Adipocyte (in vitro differentiated cells): Measurements from ENCODE around the gene ODAD4.
A peak's percentile ranks its signal among the peaks of the same experiment; 100 is the strongest.

ENCODE experiments used
- DNase-seq: peaks from one replicate; pipeline ENCODE4 v3.0.0-alpha.2; 2015; ENCODE audit warnings: low read depth
- H3K27me3 ChIP-seq: replicated peaks from 2 replicates; pipeline ENCODE4 v1.7.0; 2013; ENCODE audit warnings: mild to moderate bottlenecking, low read length, moderate library complexity; ENCODE audit not compliant: control insufficient read depth, insufficient read depth
- H3K36me3 ChIP-seq: 2 replicates; pipeline ENCODE4 v1.7.0; 2013; ENCODE audit warnings: low read length, mild to moderate bottlenecking, moderate library complexity; ENCODE audit not compliant: control insufficient read depth, insufficient read depth, severe bottlenecking
- H3K4me1 ChIP-seq: 2 replicates; pipeline ENCODE4 v1.7.0; 2013; ENCODE audit warnings: mild to moderate bottlenecking, low read length, moderate library complexity; ENCODE audit not compliant: control insufficient read depth, insufficient read depth
- H3K4me3 ChIP-seq: 2 replicates; pipeline ENCODE4 v1.7.0; 2013; ENCODE audit warnings: mild to moderate bottlenecking, low read length, moderate library complexity
- H3K9ac ChIP-seq: 2 replicates; pipeline ENCODE4 v1.7.0; 2013; ENCODE audit warnings: mild to moderate bottlenecking, low read length, moderate library complexity
- H3K9me3 ChIP-seq: 2 replicates; pipeline ENCODE4 v1.7.0; 2013; ENCODE audit warnings: mild to moderate bottlenecking, low read length, moderate library complexity; ENCODE audit not compliant: control insufficient read depth

The ODAD4 gene

DNA sequence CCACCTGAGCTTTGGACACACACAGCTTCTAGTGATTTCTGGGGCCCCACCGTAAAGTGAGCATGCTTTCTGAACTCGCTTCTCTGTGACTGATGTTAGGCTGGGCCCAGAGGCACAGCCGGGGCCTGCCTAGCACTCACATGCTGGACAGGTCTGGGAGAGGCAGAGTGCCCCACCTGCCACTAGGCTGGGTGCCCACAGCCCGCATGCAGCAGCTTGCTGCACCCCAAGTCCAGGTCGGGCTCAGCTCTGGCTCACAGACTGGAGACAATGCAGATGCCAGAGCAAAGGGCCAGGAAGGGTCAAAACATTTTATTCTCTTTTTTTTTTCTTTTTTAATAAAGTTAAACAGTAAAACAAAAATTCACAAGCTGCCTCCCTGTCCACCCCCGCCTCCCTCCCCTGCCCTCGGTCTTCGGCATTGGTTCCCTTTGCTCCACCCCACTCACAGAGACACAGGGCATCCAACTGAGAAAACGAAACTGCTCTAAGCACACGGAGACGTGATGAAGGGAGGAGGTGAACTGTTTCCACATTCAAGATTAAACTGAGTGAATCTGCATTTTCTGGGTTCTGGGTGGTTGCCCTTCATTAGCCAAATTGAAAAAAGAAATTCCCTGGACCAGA, 45.8 kb downstream of the ODAD4 start:
- Histone ChIP-seq H3K4me3 (peak overlapping the region; percentile 57), H3K4me1 (peaks cover 33% of the 10 kb centered on the region), H3K36me3 (peaks cover 85% of the 10 kb centered on the region), H3K27me3 (no peaks in the 10 kb centered on the region), H3K9ac (peak overlapping the region; percentile 76), H3K9me3 (no peaks in the 10 kb centered on the region)
- DNase-seq, result no peak

GRCh38 chr17:41977991-41978390, 47.6 kb downstream of the ODAD4 start:
- Histone ChIP-seq H3K27me3 (no peaks in the 10 kb centered on the region), H3K36me3 (peaks cover 86% of the 10 kb centered on the region), H3K9me3 (no peaks in the 10 kb centered on the region), H3K4me1 (peaks cover 33% of the 10 kb centered on the region), H3K4me3 (no peak overlapping the region), H3K9ac (no peak overlapping the region)
- DNase-seq, result no peak

DNA sequence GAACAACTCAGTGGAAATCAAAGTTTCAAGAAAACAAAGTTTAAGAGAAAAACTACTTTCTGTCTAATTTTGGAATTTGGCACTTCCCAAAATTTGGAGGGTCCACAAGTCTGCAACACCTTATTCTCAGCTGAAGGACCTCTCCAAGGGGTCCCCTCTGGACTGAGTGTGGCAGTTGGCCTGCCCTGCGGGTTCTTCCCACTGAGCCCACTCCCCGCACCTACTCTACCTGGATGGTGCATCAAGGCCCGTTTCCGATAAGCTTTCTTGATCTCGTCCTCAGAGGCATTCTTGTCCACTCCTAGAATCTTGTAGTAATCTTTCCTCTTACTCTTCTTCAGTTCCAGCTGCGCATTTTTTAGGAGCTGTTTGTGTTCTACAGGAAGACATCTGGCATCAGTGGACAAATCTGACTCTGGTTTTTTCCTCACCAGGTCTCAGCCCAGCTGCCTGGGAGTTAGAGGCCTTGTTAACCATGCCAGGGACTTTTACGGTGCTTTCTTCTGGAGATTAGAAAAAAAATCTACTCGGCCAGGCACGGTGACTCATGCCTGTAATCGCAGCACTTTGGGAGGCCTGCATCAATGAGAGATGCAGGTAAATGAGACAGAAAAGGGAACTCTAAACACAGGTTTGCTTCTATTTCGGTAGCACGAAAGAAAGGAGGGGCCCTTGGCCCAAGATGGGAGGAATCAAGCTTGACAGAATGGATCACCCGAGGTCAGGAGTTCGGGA, 51.8 kb downstream of the ODAD4 start:
- DNase-seq, result no peak
- no peaks in the 10 kb centered on the region for H3K9me3 ChIP-seq
- H3K4me3 ChIP-seq, result no peak overlapping the region
- no peaks in the 10 kb centered on the region for H3K27me3 ChIP-seq
- H3K4me1 ChIP-seq, result peaks cover 8% of the 10 kb centered on the region
- peaks cover 83% of the 10 kb centered on the region for H3K36me3 ChIP-seq
- H3K9ac ChIP-seq, result no peak overlapping the region

GRCh38 chr17:41984454-41984853, 54.0 kb downstream of the ODAD4 start:
- DNase-seq, result no peak
- Histone ChIP-seq H3K9me3 (no peaks in the 10 kb centered on the region), H3K27me3 (no peaks in the 10 kb centered on the region), H3K36me3 (peaks cover 89% of the 10 kb centered on the region), H3K9ac (no peak overlapping the region), H3K4me3 (no peak overlapping the region), H3K4me1 (peaks cover 13% of the 10 kb centered on the region)

DNA sequence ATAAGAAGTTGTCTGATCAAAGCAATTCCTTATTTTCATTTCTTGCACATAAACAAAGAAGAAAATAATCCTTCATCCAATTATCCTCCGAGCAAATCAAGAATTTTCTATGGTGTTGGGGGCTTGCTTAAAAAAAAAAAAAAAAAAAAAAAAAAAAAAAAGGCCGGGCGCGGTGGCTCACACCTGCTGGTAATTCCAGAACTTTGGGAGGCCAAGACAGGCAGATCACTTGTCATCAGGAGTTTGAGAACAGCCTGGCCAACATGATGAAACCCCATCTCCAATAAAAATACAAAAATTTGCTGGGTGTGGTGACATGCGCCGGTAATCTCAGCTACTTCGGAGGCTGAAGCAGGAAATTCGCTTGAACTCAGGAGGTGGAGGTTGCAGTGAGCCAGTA, 55.5 kb downstream of the ODAD4 start:
- Histone ChIP-seq H3K27me3 (no peaks in the 10 kb centered on the region), H3K9me3 (no peaks in the 10 kb centered on the region), H3K4me1 (peaks cover 23% of the 10 kb centered on the region), H3K9ac (no peak overlapping the region), H3K4me3 (no peak overlapping the region), H3K36me3 (peaks cover 93% of the 10 kb centered on the region)
- DNase-seq, result no peak

- no peak for DNase-seq
- peaks cover 93% of the 10 kb centered on the region for H3K36me3 ChIP-seq
Observed at GRCh38 chr17:41986634-41987033, 56.2 kb downstream of the ODAD4 start.

DNA sequence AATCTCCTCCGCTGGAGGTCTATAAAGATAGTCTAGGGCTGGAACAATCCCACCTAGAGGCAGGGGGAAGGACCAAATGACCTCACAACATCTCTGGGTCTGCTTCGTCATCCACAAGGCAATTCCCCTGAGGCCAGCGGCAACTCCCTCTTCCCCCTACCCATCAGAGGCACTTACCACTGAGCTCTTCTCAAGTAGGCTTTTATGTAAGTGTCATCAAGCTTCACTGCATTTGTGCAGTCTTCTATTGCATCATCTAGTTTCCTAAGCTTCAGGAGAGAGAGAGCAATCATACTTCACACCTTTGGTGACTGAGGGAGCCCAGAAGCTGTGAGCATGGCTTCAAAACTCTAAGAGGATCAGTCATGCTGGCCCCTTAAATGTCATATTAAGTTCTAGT, 57.2 kb downstream of the ODAD4 start:
- Histone ChIP-seq H3K9me3 (no peaks in the 10 kb centered on the region), H3K9ac (no peak overlapping the region), H3K27me3 (no peaks in the 10 kb centered on the region), H3K36me3 (peaks cover 93% of the 10 kb centered on the region), H3K4me1 (peaks cover 28% of the 10 kb centered on the region), H3K4me3 (no peak overlapping the region)
- DNase-seq, result no peak

More at GRCh38 chr17:41986634-41987033, 56.2 kb downstream of the ODAD4 start:
- no peak overlapping the region for H3K9ac ChIP-seq
- peaks cover 25% of the 10 kb centered on the region for H3K4me1 ChIP-seq
- no peaks in the 10 kb centered on the region for H3K9me3 ChIP-seq
- H3K4me3 ChIP-seq, result no peak overlapping the region
- H3K27me3 ChIP-seq, result no peaks in the 10 kb centered on the region

- Histone ChIP-seq H3K9ac (no peak overlapping the region), H3K9me3 (no peaks in the 10 kb centered on the region), H3K27me3 (no peaks in the 10 kb centered on the region), H3K4me3 (no peak overlapping the region), H3K36me3 (peaks cover 91% of the 10 kb centered on the region), H3K4me1 (peaks cover 32% of the 10 kb centered on the region)
- DNase-seq, result no peak
Observed at GRCh38 chr17:41988418-41988817, 58.0 kb downstream of the ODAD4 start.

DNA sequence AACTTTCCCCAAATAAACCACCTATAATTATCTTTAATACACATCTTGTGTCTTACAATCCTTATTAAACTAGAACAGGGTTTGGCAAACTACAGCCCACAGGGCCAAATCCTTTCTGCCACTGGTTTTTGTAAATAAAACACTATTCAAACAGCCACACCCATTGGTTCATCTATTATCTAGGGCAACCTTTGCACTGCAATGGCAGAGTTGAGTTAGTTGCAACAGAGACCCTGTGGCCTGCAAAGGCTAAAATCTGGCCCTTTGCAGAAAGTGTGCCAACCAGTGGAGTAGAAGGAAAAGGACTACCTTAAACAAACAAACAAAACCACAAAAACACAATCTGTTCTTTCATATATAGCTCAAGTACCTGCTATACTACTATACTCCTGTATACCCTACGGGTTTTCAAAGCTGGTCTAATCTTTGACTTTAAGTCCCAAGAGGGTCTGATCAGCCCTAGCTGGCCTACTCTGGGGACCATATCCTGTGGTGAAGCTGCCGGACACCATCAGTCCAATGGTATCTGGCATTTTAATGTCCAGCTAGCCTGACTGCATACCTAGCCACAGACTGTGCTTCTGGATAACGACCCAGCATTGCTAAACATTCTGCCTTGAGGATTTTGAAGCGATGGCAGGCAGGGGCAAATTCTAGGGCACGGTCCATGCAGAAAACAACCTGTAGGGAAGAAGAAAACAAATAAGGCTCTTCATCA, 59.4 kb downstream of the ODAD4 start:
- H3K27me3 ChIP-seq, result no peaks in the 10 kb centered on the region
- no peak for DNase-seq
- H3K4me1 ChIP-seq, result peaks cover 32% of the 10 kb centered on the region
- no peaks in the 10 kb centered on the region for H3K9me3 ChIP-seq
- no peak overlapping the region for H3K4me3 ChIP-seq
- peaks cover 91% of the 10 kb centered on the region for H3K36me3 ChIP-seq
- peak overlapping the region; percentile 39 for H3K9ac ChIP-seq

DNA sequence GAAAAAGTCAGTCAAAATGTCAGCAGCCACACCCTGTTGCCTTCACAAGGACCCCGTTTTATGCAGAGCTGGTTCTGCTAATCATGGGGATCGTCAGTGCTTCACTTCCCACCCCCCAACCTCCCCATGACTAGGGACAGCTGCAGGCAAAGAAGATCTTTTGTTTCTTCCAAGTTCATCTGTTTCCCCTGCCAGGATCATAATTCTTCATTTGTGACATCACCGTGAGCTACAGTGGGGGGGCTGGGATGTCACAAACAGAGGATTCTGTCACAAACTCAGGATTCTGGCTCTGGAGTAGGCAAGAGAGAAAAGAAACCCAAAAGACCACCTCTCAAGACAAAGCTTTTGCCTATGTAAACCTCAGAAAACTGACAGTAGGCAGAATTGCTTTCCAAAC, 62.2 kb downstream of the ODAD4 start:
- no peaks in the 10 kb centered on the region for H3K9me3 ChIP-seq
- peaks cover 40% of the 10 kb centered on the region for H3K4me1 ChIP-seq
- no peak overlapping the region for H3K4me3 ChIP-seq
- H3K9ac ChIP-seq, result no peak overlapping the region
- no peak for DNase-seq
- H3K27me3 ChIP-seq, result no peaks in the 10 kb centered on the region
- peaks cover 92% of the 10 kb centered on the region for H3K36me3 ChIP-seq

DNA sequence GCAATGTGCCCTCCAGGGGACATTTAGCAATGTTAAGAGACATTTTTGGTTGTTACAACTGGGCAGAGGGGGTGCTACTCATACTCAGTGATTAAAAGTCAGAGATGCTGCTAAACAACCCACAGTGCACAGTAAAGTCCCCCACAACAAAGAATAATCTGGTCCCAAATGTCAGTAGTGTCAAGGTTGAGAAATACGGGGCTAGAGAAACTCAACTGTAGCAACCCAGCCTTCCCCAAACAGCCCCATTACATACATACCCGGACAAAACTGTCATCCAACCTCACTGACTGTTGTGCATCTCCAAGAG, 66.4 kb downstream of the ODAD4 start:
- Histone ChIP-seq H3K27me3 (no peaks in the 10 kb centered on the region), H3K9me3 (no peaks in the 10 kb centered on the region), H3K4me3 (no peak overlapping the region), H3K4me1 (peaks cover 33% of the 10 kb centered on the region), H3K36me3 (peaks cover 84% of the 10 kb centered on the region), H3K9ac (no peak overlapping the region)
- no peak for DNase-seq
